ENCODE results near the gene TCP11.

The TCP11 gene

DNA sequence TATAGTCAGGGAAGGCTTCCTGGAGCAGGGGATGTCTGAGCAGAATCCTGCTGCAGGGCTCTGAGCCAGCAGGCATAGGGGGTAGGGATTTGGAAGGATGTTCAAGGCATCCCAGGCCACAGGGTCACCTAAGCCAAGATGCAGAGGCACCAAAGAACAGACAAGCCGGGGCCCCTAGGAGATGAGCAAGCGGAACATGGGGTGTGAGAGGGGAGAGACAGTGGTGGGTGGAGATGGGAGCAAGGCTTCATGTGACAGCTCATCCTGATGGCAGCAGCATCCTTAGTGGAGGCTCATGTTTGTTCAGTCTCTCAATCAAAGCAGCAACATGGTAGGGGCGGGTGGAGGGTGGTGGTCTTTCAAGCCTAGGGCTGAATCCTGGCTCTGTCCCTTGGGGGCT is 29.8 kb upstream of the TCP11 start:
- no peak for DNase-seq

GRCh38 chr6:35170166-35170565 is 29.0 kb upstream of the TCP11 start:
- no peak for DNase-seq

GRCh38 chr6:35168461-35168861 is 27.3 kb upstream of the TCP11 start:
- no peak for DNase-seq

DNA sequence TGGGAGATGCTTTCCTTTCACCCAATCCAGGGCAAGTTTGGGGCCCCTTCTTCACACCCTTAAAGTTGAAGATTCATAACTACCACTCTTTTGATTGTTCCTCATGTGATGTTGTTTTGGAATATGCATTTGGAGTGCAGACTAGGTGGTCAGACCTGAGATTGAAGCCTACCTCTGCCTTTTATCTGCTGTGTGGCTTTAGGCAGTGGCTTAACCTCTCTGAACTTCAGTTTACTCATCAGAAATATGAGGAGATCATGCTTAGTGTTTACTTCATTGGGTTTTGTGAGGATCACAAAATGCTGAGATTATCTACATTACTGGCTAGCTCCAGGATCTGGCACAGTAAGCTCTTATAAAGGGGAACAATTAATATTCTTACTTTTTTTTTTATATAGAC is 26.4 kb upstream of the TCP11 start:
- DNase-seq, result no peak

DNA sequence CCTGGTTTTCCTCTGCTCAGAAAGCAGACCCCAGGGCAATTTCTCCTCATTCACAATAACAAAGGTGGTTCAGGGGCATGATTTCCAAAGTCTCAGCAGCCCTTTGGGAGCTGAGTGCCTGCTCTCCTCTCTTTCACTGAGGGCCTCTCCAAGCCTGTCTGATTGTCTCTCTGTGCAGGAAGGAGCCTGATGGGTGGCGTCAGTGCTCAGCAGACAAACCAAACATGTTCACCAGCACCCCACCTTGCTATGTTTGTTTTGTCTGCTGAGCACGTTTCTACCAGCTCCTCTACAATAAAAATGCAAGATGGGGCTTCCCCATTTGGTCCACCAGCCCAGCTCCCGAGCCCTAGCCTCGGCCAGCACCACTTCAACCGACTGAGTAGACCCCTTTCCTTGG is 25.4 kb upstream of the TCP11 start:
- no peak for DNase-seq

- no peak for DNase-seq
Observed at GRCh38 chr6:35166116-35166515, 25.0 kb upstream of the TCP11 start.

GRCh38 chr6:35165630-35166071 is 24.5 kb upstream of the TCP11 start:
- DNase-seq, result no peak

GRCh38 chr6:35164868-35165267 is 23.7 kb upstream of the TCP11 start:
- no peak for DNase-seq

- DNase-seq, result no peak
Observed at GRCh38 chr6:35164277-35164676, 23.1 kb upstream of the TCP11 start.

GRCh38 chr6:35163836-35164235 is 22.7 kb upstream of the TCP11 start:
- no peak for DNase-seq

GRCh38 chr6:35161776-35162607 is 20.9 kb upstream of the TCP11 start:
- DNase-seq, result no peak

DNA sequence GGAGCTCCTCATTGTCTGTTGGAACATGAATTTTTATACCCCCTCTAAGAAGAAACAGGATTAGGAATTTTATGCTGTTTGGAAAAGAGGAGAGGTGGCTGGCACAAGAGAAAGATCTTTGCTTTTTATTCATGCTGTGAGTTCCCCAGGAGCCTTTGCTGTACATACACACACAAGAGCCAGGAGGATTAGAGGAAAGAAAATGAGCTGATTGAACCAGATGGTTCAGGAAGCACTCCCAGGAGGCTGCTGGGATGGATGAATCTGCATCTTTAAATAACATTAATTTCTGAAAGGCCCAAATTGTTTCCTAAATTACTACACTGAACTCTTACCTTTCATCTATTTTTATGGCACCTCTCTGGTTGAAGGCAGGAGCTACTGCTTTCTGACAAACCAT is 20.1 kb upstream of the TCP11 start:
- no peak for DNase-seq

DNA sequence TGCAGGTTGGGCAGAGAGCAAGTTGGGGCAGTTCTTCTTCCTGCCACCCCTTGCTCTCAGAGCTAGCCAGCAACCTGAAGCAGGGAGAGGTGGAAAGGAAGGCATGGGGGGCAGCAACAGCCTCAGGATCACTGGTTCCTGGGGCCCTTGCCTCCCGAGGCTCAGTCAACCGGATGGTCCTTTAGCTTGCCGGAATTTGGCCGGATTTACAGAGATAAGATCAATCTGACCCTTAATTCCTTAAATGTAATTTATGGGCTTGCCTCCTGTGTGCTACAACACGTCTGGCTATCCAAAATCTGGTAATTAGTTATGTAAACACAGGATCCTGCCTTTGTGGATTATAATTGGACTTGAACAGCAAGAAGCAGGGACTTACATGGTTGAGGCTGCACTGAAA is 19.5 kb upstream of the TCP11 start:
- DNase-seq, result no peak

DNA sequence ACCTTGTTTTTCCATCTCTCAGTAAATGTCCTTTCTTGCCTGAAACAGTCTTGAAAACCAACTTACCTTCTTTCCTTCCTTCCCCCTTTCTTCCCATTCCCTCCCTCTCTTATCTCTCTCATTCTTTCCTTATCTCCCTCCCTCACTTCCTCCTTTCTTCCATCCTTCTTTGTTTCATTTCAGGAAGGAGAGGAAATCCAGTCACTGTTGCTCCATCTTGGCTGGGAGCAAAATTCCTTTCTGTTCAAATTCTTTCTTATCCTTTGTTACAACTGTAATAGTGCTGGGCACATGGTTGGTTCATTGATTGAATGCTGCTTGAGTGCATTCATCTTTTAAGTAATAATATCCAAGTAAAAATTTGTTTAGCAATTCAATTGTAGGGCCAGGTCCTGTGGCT is 17.4 kb upstream of the TCP11 start:
- DNase-seq, result no peak

- DNase-seq, result no peak
Observed at GRCh38 chr6:35154947-35155346, 13.8 kb upstream of the TCP11 start.

DNA sequence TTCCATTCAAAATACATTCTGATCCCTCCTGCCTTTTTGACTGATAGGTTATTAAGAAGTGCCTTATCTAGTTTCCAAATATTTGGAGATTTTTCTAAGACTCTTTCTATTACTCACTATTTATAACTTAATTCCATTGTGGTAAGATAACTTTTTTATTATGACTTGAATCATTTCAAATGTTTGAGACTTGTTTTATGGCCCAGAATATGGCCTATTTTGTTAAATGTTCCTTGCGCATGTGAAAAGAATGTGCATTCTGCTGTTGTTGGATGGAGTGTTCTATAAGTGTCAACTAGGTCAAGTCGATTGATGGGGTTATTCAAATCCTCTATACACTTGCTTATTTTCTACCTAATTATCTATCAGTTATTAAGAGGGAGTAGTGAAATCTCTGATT is 13.1 kb upstream of the TCP11 start:
- no peak for DNase-seq

GRCh38 chr6:35152067-35152707 is 11.0 kb upstream of the TCP11 start:
- DNase-seq, result no peak

DNA sequence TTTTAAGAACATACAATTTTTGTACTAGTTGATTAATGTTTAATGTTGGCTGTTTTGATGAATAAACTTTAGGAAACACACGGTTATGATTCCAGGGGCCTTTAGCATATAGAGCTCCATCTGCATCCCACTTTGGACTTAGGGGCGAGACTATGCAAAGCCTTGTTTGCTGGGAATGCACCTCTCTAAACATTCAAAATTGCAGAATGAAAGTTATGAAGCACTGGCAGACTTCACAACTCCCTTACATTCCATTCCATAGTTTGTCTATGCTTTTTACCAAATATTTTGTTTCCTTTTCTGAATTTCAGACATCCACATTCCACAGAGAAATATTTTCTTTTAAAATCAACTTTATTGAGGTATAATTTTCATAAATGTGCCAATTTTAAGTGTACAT is 10.3 kb upstream of the TCP11 start:
- DNase-seq, result no peak

DNA sequence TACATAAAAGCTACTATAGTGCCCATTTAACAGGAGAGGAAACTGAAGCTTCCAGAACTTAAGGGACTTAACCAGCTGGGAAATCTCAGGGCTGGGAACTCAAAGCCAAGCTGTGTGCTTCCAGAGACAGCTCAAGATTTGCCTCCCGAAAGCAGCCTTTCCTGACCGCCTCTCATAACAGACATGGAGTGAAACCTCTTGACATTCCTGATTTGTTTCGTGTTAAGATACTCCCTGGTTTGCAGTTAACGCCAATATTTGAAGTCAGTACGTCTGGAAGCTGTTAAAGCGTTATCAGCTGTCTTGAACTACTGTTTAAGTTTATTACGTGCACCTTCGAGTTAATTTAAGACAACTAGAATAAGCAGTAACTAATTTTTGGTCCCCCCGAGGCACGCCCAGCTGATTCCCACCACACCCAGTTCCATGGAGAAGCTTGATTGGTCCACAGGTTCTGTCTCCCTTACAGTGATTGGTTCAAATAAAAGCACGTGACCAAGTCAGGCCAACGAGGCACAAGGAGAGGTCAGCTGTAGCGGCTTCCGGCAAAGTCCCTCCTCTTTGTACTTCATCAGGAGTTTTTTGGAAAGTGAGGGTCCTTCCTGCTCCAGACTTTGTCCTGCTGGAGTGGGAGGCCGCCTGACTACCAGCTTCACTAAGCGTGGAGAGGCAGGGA is 8.9 kb upstream of the TCP11 start:
- DNase-seq, result no peak

- DNase-seq, result peak in 1 of 5 donors; percentile 88
Observed at GRCh38 chr6:35148167-35148741, 7.1 kb upstream of the TCP11 start.

GRCh38 chr6:35147486-35147885 is 6.3 kb upstream of the TCP11 start:
- DNase-seq, result no peak

- no peak for DNase-seq
Observed at GRCh38 chr6:35147026-35147425, 5.9 kb upstream of the TCP11 start.

GRCh38 chr6:35146453-35146852 is 5.3 kb upstream of the TCP11 start:
- peak in 1 of 5 donors; percentile 55 for DNase-seq

DNA sequence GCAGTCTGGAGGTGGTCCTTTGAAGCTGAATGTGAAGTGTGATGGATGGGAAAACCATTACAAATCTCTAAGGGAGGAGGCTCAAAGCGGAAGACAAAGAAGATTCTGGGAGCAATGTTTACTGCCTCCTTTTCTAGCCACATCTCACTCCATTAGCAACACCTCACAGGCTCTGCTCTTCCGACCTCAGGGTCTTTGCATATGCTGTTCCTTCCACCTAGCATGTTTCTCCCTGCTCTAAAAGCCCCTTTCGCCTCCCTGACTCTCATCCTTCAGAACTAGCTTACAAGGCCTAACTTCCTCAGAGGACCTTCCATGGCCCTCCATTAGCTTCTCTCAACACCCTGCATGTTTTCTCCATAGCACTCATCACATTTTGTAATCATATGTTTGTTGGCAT is 4.6 kb upstream of the TCP11 start:
- DNase-seq, result no peak

Data from T-helper 1 cell (primary cell).